Measurements from ENCODE around the gene CEMIP. TPM values are rescaled to one million over a fixed set of nuclear protein-coding genes. Genes with fewer than 3 reads are reported as not detected.

CEMIP gene
- total and polyA plus RNA-seq, 2 of the 8 experiments (the other 6 are each of a cell fraction or from before 2014, with no cell fraction given): 0.11 to 0.60 TPM

- H2AFZ ChIP-seq (ENCODE audit: low read length): no peak overlapping the region
- H4K20me1 ChIP-seq (replicated peaks in 1 of 2; ENCODE audit: control insufficient read depth in 1 of 2, insufficient read depth in 2 of 2, low read length in 2 of 2): no peaks in the 10 kb centered on the region
- no peaks in the 10 kb centered on the region for H3K79me1 ChIP-seq (ENCODE audit: low read depth, low read length)
- H2AK5ac ChIP-seq (ENCODE audit: low read depth, low read length): no peak overlapping the region; the same call in 1 of the 2 replicates
- H3K9ac ChIP-seq (replicated peaks in 1 of 4; ENCODE audit: extremely low read depth in 1 of 4, low read depth in 3 of 4, low read length in 3 of 4): no peak overlapping the region
- no peak overlapping the region for H2BK20ac ChIP-seq (ENCODE audit: low read length)
- no peaks in the 10 kb centered on the region for H3K79me2 ChIP-seq (ENCODE audit: control insufficient read depth in 1 of 2, insufficient read depth in 2 of 2, low read length in 2 of 2)
- no peak overlapping the region for H3K27ac ChIP-seq (ENCODE audit: low read depth, low read length)
- H3K9me3 ChIP-seq (ENCODE audit: insufficient read depth in 2 of 2, low read depth in 1 of 2, low read length in 1 of 2): no peaks in the 10 kb centered on the region
- H4K5ac ChIP-seq (ENCODE audit: insufficient read length, low read depth, low read length): no peak overlapping the region
- ChIA-PET POLR2A (ENCODE audit: partially characterized antibody) (interaction anchor here (0.6 kb wide), 1 partner anchor 94 kb away, joined by 3 read pairs; no protein-coding TSS in a partner anchor), CTCF (ENCODE audit: partially characterized antibody) (interaction anchor here (0.7 to 2.2 kb wide), 13 partner anchors 10 to 498 kb away, joined by 3 to 16 read pairs (median 4); no protein-coding TSS in a partner anchor)
- H3K18ac ChIP-seq (ENCODE audit: extremely low read depth, low read length): no peak overlapping the region
- no peak overlapping the region for H2BK120ac ChIP-seq (replicated peaks; ENCODE audit: low read depth, low read length)
- 92% methylated on average over 3 of the region's 3 CpGs; no CpG with 5 or more reads in 1 of the 2 experiments for WGBS, 2 experiments (ENCODE audit: extremely low coverage in 1 of 2, insufficient coverage in 1 of 2, insufficient read length in 1 of 2, insufficient replicate concordance in 2 of 2, low coverage in 1 of 2, low lambda C conversion rate in 2 of 2, missing lambda C conversion rate in 1 of 2)
- peak; percentile 42 for FAIRE-seq
- H3K4ac ChIP-seq (replicated peaks; ENCODE audit: insufficient read length, low read depth, low read length): no peak overlapping the region
- no peak overlapping the region for H3K4me3 ChIP-seq (ENCODE audit: extremely low read depth in 1 of 4, insufficient read depth in 2 of 4, low read depth in 3 of 4, low read length in 4 of 4)
- H3K36me3 ChIP-seq (ENCODE audit: control insufficient read depth in 2 of 4, insufficient read depth in 4 of 4, low read length in 3 of 4): no peaks in the 10 kb centered on the region
- no peak overlapping the region for H3K56ac ChIP-seq (replicated peaks; ENCODE audit: insufficient read length, low read depth, low read length)
- H3K23me2 ChIP-seq (ENCODE audit: low read depth, low read length): no peaks in the 10 kb centered on the region; the same call in 1 of the 2 replicates
- no peak overlapping the region for H3K14ac ChIP-seq (ENCODE audit: insufficient read length)
- no peak overlapping the region for H4K8ac ChIP-seq (ENCODE audit: extremely low read depth, insufficient read depth, low read length)
- no peak overlapping the region for H2BK15ac ChIP-seq (ENCODE audit: low read length)
- H3K4me1 ChIP-seq (replicated peaks in 1 of 4; ENCODE audit: control insufficient read depth in 3 of 4, insufficient read depth in 4 of 4, low read length in 3 of 4): peaks cover 0 to 2% (median 0%) of the 10 kb centered on the region in 4 experiments; a peak in 1 of 7 replicates
- TF ChIP-seq RAD21 (IDR thresholded peaks at IDR 0.05 in 1 of 2, conservative IDR thresholded peaks at IDR 0.05 in 1 of 2; ENCODE audit: low read depth in 2 of 2, low read length in 2 of 2): 0 out of 4 replicates have a peak, but pooled peaks of 1 of the 2 experiments have one; percentile 3
- no peak for TF ChIP-seq KDM5A (IDR thresholded peaks at IDR 0.05; ENCODE audit: low read length)
- TF ChIP-seq JUND (IDR thresholded peaks at IDR 0.05; ENCODE audit: low read length): 0 out of 2 replicates have a peak, but pooled peaks have one; percentile 27
- H3K27me3 ChIP-seq (replicated peaks in 1 of 4; ENCODE audit: control insufficient read depth in 3 of 4, extremely low read depth in 1 of 4, insufficient read depth in 3 of 4, low read length in 3 of 4): no peaks in the 10 kb centered on the region
- H3K4me2 ChIP-seq (ENCODE audit: insufficient read depth in 1 of 2, low read depth in 2 of 2, low read length in 2 of 2): no peak overlapping the region
- H2BK12ac ChIP-seq (ENCODE audit: low read depth, low read length): no peak overlapping the region
- H4K91ac ChIP-seq (replicated peaks; ENCODE audit: insufficient read length, low read length): no peak overlapping the region
- H2BK5ac ChIP-seq (ENCODE audit: low read depth, low read length): no peak overlapping the region
- no peak overlapping the region for H3K23ac ChIP-seq (ENCODE audit: insufficient read length)
- no peak for DNase-seq (ENCODE audit: low read depth in 1 of 2, low spot score in 2 of 2)
These were observed 155.6 kb downstream of the CEMIP start for GRCh38 chr15:80934761-80935221.
